GM12865 (cell line): ENCODE data around the gene MYO1H.

ENCODE experiments used
- DNase-seq: peaks from one replicate; pipeline ENCODE4 v3.0.0; 2010; ENCODE audit warnings: low read depth
- H3K4me3 ChIP-seq: 2 replicates; pipeline ENCODE4 v1.5.1; 2011; ENCODE audit warnings: mild to moderate bottlenecking, low read depth, low read length, control low read depth
- TF ChIP-seq, protein P1 (sequence below): IDR thresholded peaks from 2 replicates; pipeline ENCODE4 v1.5.1; 2011; ENCODE audit warnings: low read length, control low read depth, low read depth, inconsistent platforms; ENCODE audit not compliant: insufficient read depth; ENCODE audit errors: missing control alignments

Gene MYO1H

DNA sequence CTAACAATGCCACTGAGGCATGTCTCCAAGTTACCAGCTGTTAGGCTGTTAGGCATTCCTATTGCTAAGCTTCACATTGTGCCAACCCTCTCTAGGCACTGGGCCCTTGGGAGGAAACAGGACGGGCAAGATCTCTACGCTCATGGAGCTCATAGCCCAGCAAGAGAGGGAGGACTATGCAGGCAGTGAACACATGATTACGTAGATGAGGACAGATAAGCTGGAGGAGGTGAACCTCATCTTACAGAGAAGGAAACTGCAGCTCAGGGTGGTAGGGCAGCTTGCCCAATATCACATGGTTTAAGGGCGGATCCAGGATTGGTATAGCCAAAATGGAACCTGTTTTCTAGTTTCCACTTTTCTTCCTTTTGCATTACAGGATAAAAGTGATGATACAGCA lies 137.5 kb downstream of the MYO1H start:
- DNase-seq, result no peak
- no peak overlapping the region for H3K4me3 ChIP-seq
- TF ChIP-seq, protein P1, sequence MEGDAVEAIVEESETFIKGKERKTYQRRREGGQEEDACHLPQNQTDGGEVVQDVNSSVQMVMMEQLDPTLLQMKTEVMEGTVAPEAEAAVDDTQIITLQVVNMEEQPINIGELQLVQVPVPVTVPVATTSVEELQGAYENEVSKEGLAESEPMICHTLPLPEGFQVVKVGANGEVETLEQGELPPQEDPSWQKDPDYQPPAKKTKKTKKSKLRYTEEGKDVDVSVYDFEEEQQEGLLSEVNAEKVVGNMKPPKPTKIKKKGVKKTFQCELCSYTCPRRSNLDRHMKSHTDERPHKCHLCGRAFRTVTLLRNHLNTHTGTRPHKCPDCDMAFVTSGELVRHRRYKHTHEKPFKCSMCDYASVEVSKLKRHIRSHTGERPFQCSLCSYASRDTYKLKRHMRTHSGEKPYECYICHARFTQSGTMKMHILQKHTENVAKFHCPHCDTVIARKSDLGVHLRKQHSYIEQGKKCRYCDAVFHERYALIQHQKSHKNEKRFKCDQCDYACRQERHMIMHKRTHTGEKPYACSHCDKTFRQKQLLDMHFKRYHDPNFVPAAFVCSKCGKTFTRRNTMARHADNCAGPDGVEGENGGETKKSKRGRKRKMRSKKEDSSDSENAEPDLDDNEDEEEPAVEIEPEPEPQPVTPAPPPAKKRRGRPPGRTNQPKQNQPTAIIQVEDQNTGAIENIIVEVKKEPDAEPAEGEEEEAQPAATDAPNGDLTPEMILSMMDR, result no peak

DNA sequence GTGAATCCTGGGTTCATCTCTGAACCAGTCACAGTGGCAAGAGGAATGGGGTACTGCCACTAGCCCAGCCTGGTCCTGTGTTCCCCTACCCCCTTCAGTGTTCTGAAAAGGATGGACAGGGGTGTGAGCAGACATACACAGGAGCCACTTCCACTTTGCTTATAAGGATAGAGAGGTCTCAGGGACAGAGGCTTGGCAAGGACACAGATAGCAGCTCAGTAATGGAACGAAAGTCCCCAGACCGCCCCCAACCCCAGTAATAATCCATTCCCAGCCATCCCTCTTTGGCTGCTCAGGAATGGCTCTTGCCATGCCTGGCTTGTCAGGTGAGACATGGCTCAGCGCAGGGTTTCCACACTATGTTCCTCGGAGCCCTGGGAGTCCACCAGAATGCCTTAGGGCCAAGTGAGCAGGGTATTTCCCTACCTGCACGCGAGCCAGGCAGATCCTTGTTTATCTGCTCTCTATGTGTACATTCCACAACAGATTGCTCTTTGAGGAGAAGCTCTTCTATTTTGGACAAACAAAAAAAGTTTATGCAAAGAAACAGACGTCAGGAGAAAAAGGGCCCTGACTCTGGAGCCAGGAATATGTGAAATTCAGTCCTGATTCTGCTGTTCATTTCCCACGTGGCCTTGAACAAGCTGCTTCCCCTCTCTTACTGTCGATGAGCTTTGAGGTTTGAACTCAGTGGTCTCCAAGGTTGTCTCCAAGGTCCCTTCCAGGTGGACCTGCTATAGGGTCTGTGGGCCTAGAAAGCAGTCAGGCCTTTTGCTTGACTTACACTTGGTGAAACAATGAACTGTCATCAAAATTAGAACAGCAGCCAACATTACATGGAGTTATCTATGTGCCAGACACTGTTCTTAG lies 139.7 kb downstream of the MYO1H start:
- H3K4me3 ChIP-seq, result no peak overlapping the region
- no peak for DNase-seq
- TF ChIP-seq, protein P1, result no peak

GRCh38 chr12:109488051-109488665 lies 140.5 kb downstream of the MYO1H start:
- no peak overlapping the region for H3K4me3 ChIP-seq
- no peak for DNase-seq
- TF ChIP-seq, protein P1, result no peak

DNA sequence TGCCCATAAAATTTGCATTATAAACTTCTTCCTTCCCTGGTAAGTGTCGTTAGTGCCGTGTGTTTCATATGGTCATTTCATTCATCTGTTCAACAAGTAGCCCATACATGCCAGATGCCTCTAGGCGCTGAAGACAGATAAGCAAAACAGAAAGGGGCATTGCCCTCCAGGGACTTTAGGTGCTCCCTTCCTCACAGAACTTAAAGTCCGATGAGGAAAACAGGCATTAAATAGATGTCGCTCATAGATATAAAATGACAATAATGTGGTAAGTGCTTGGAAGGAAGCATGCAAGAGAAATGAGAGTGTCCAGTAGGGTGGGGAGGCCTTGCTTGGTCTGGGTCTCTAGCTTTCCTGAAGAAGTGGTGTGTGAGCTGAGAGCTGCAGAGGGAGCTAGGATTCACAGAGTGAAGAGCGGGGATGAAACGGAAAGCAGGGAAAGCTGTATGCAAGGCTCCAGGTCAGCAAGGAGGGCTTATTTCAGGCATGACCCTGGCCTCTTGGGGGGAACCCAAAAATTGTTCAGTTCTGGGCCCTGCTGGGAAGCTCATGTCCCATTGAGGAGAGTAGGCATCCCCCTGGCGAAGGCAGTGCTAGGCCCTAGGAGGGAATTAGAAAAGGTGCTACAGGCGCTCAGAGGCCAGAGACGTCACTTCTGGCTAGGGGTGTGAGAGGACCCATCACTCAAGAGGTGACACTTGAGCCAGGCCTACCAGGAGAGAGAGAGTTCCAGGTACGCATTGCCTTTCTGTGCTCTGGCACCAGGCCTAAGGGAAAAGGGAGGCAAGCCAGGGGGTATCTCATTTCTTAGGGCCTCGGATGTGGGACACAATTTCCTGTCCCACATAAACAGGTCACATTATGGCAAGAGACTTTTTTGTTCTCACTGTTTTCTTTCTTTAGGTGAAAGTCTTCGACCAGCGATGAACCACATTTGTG lies 141.6 kb downstream of the MYO1H start:
- no peak overlapping the region for H3K4me3 ChIP-seq
- DNase-seq, result no peak
- TF ChIP-seq, protein P1, result no peak

GRCh38 chr12:109489955-109490565 lies 142.4 kb downstream of the MYO1H start:
- DNase-seq, result no peak
- H3K4me3 ChIP-seq, result no peak overlapping the region
- TF ChIP-seq, protein P1, result no peak

GRCh38 chr12:109491671-109492070 lies 144.0 kb downstream of the MYO1H start:
- TF ChIP-seq, protein P1, result no peak
- H3K4me3 ChIP-seq, result no peak overlapping the region
- DNase-seq, result no peak
